Measurements from ENCODE around the gene CELSR3.

DNA sequence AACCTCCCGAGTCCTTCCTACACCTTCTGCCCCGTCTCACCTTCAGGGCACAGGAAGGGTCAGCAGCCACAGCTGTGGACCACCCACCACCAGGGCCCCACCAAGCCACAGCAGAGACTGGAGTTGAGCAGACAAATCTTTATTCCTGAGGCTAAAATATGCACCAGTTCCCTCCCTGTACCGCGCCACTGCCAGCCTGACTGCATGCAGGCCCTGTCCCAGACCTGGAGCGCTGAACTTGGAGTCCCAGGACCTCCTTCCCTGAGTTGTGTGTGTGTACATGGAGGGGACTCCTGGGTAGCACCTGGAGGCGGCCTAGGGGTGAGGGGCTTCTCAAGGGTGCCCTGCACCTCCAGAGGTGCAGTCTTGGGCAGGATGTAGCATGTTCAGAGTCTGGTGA is 37.1 kb downstream of the CELSR3 start:
- TF ChIP-seq, protein P1, sequence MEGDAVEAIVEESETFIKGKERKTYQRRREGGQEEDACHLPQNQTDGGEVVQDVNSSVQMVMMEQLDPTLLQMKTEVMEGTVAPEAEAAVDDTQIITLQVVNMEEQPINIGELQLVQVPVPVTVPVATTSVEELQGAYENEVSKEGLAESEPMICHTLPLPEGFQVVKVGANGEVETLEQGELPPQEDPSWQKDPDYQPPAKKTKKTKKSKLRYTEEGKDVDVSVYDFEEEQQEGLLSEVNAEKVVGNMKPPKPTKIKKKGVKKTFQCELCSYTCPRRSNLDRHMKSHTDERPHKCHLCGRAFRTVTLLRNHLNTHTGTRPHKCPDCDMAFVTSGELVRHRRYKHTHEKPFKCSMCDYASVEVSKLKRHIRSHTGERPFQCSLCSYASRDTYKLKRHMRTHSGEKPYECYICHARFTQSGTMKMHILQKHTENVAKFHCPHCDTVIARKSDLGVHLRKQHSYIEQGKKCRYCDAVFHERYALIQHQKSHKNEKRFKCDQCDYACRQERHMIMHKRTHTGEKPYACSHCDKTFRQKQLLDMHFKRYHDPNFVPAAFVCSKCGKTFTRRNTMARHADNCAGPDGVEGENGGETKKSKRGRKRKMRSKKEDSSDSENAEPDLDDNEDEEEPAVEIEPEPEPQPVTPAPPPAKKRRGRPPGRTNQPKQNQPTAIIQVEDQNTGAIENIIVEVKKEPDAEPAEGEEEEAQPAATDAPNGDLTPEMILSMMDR (IDR thresholded peaks at IDR 0.05; ENCODE audit: insufficient read depth, low read length), result no peak
- no peak for TF ChIP-seq POLR2AphosphoS5 (IDR thresholded peaks at IDR 0.05; ENCODE audit: low read depth)
- TF ChIP-seq, protein P2, sequence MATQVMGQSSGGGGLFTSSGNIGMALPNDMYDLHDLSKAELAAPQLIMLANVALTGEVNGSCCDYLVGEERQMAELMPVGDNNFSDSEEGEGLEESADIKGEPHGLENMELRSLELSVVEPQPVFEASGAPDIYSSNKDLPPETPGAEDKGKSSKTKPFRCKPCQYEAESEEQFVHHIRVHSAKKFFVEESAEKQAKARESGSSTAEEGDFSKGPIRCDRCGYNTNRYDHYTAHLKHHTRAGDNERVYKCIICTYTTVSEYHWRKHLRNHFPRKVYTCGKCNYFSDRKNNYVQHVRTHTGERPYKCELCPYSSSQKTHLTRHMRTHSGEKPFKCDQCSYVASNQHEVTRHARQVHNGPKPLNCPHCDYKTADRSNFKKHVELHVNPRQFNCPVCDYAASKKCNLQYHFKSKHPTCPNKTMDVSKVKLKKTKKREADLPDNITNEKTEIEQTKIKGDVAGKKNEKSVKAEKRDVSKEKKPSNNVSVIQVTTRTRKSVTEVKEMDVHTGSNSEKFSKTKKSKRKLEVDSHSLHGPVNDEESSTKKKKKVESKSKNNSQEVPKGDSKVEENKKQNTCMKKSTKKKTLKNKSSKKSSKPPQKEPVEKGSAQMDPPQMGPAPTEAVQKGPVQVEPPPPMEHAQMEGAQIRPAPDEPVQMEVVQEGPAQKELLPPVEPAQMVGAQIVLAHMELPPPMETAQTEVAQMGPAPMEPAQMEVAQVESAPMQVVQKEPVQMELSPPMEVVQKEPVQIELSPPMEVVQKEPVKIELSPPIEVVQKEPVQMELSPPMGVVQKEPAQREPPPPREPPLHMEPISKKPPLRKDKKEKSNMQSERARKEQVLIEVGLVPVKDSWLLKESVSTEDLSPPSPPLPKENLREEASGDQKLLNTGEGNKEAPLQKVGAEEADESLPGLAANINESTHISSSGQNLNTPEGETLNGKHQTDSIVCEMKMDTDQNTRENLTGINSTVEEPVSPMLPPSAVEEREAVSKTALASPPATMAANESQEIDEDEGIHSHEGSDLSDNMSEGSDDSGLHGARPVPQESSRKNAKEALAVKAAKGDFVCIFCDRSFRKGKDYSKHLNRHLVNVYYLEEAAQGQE (IDR thresholded peaks at IDR 0.05; ENCODE audit: insufficient replicate concordance, low read depth), result no peak
- no peak for TF ChIP-seq SPI1 (IDR thresholded peaks at IDR 0.05; ENCODE audit: borderline replicate concordance, low read depth)

All from HL-60 (cell line).